ENCODE data around the gene NEUROG1.

GRCh38 chr5:135566422-135567400, 30.9 kb upstream of the NEUROG1 start:
- TF ChIP-seq CTCF (IDR thresholded peaks at IDR 0.05) = no peak
- TF ChIP-seq POLR2AphosphoS5 (IDR thresholded peaks at IDR 0.05) = no peak

Data from breast epithelium (tissue), 3 donors.